Measurements from ENCODE around the gene TPO.
"Not testable (repeated sequence)": the region's sequence is repeated elsewhere in the genome, so short reads cannot be mapped to it uniquely, and the experiment has no call there.

DNA sequence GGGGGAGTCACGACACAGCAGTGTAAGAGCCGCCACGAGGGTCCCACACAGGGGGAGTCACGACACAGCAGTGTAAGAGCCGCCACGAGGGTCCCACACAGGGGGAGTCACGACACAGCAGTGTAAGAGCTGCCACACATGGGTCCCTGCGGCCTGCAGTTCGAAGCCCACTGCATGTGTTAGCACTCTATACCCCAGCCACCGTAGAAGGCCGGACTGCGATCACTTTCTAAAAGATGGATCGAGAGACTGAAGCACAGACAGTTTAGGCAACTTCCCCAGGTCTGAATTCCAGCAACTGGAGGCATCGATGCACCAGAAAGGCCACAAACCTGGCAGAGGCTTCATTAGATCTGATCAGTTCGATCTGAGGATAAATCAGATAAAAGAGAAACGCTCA lies 77.1 kb downstream of the TPO start:
- TF ChIP-seq, protein P1, sequence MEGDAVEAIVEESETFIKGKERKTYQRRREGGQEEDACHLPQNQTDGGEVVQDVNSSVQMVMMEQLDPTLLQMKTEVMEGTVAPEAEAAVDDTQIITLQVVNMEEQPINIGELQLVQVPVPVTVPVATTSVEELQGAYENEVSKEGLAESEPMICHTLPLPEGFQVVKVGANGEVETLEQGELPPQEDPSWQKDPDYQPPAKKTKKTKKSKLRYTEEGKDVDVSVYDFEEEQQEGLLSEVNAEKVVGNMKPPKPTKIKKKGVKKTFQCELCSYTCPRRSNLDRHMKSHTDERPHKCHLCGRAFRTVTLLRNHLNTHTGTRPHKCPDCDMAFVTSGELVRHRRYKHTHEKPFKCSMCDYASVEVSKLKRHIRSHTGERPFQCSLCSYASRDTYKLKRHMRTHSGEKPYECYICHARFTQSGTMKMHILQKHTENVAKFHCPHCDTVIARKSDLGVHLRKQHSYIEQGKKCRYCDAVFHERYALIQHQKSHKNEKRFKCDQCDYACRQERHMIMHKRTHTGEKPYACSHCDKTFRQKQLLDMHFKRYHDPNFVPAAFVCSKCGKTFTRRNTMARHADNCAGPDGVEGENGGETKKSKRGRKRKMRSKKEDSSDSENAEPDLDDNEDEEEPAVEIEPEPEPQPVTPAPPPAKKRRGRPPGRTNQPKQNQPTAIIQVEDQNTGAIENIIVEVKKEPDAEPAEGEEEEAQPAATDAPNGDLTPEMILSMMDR (IDR thresholded peaks at IDR 0.05): not testable (repeated sequence)
- not testable (repeated sequence) for TF ChIP-seq POLR2A (IDR thresholded peaks at IDR 0.05)

All from Peyer's patch (tissue), 4 donors.